HL-60 (cell line): ENCODE measurements around the gene KRT35. TPM values are rescaled to one million over a fixed set of nuclear protein-coding genes. Genes with fewer than 3 reads are reported as not detected.

Source experiments
- DNase-seq, 2 experiments: peaks; one replicate each; pipeline ENCODE4 v3.0.0-alpha.2; 2010 to 2020; ENCODE audit warnings: low read depth in 1 of 2, low spot score in 1 of 2
- H3K27ac ChIP-seq: fragments of 250-450 bp; sonication (Bioruptor Pico); replicated peaks from 2 replicates; pipeline ENCODE4 v1.5.1; 2020; ENCODE audit warnings: mild to moderate bottlenecking, moderate library complexity
- H3K27me3 ChIP-seq: fragments of 250-450 bp; sonication (Bioruptor Pico); 2 replicates; pipeline ENCODE4 v1.5.1; 2021; ENCODE audit warnings: mild to moderate bottlenecking, moderate library complexity; ENCODE audit not compliant: insufficient read depth, poor library complexity, severe bottlenecking
- H3K4me3 ChIP-seq: replicated peaks from 2 replicates; pipeline ENCODE4 v1.5.1; 2011; ENCODE audit warnings: mild to moderate bottlenecking, control low read depth, low read length; ENCODE audit not compliant: insufficient read depth
- CTCF ChIP-seq: IDR thresholded peaks from one replicate; pipeline ENCODE4 v1.5.1; 2011; ENCODE audit warnings: low read length, control low read depth, inconsistent platforms; ENCODE audit not compliant: insufficient read depth
- GABPA ChIP-seq: IDR thresholded peaks from 2 replicates; pipeline ENCODE4 v1.6.1; 2012; ENCODE audit warnings: low read depth
- POLR2AphosphoS5 ChIP-seq: IDR thresholded peaks from 2 replicates; pipeline ENCODE4 v1.6.1; 2012; ENCODE audit warnings: low read depth
- REST ChIP-seq: IDR thresholded peaks from 2 replicates; pipeline ENCODE4 v1.6.1; 2012; ENCODE audit warnings: low read depth; ENCODE audit not compliant: insufficient replicate concordance
- SPI1 ChIP-seq: IDR thresholded peaks from 2 replicates; pipeline ENCODE4 v1.6.1; 2012; ENCODE audit warnings: low read depth, mild to moderate bottlenecking, borderline replicate concordance
- microRNA-seq: library from miRNA; unstranded; fragments of <30 nt; microRNA quantifications from one replicate; pipeline ENCODE4, GENCODE V29; 2018

Gene KRT35

GRCh38 chr17:41428591-41429291, 52.2 kb downstream of the KRT35 start:
- H3K4me3 ChIP-seq: no peak overlapping the region
- DNase-seq: no peak
- H3K27me3 ChIP-seq: peaks cover 2% of the 10 kb centered on the region
- H3K27ac ChIP-seq: no peak overlapping the region
- TF ChIP-seq GABPA (no peak), POLR2AphosphoS5 (no peak), REST (no peak), SPI1 (no peak), CTCF (no peak)

Small RNA genes within 50 kb of the gene (microRNA-seq; reads per million reads assigned to microRNA genes)
- gene MIR6510: not detected
